ENCODE measurements around the gene MCM5.

GRCh38 chr22:35442471-35442870, 42.5 kb downstream of the MCM5 start:
- TF ChIP-seq CTCF (IDR thresholded peaks at IDR 0.05) (no peak), POLR2A (IDR thresholded peaks at IDR 0.05) (no peak), EP300 (IDR thresholded peaks at IDR 0.05) (no peak)
